Heart left ventricle (tissue), 16 donors: Measurements from ENCODE around the gene UGT1A7. TPM values are rescaled to one million over a fixed set of nuclear protein-coding genes. Genes with fewer than 3 reads are reported as not detected.

Source experiments
- ATAC-seq, 4 donors: fragments of 200-7000 bp; cut with Tn5 transposase; one replicate each; pipeline ENCODE4 v1.9.1; 2020 to 2022; ENCODE audit warnings: moderate library complexity in 4 of 4, mild to moderate bottlenecking in 3 of 4, moderate number of reproducible peaks in 1 of 4
- DNase-seq, 5 donors: peaks; one replicate each; pipeline ENCODE4 v3.0.0-alpha.2; 2020
- H3K27ac ChIP-seq, 12 donors: fragments of 200-600 bp; sonication (generic) in 4 of 12; one replicate each; pipeline versions ENCODE4 v1.5.0 to v1.8.0; 2016 to 2022; ENCODE audit warnings: mild to moderate bottlenecking in 2 of 12
- H3K27me3 ChIP-seq, 9 donors: fragments of 200-600 bp; sonication (generic) in 2 of 9; one replicate each; pipeline versions ENCODE4 v1.5.1 to v1.8.0; 2016 to 2022; ENCODE audit warnings: mild to moderate bottlenecking in 3 of 9
- H3K36me3 ChIP-seq, 9 donors: fragments of 200-600 bp; sonication (generic) in 2 of 9; one replicate each; pipeline versions ENCODE4 v1.5.0 to v1.8.0; 2018 to 2022; ENCODE audit warnings: mild to moderate bottlenecking in 2 of 9
- H3K4me1 ChIP-seq, 12 donors: fragments of 200-600 bp; sonication (generic) in 4 of 12; one replicate each; pipeline versions ENCODE4 v1.5.0 to v1.8.0; 2016 to 2022; ENCODE audit warnings: mild to moderate bottlenecking in 3 of 12
- H3K4me3 ChIP-seq, 12 donors: fragments of 200-600 bp; sonication (generic) in 4 of 12; one replicate each; pipeline versions ENCODE4 v1.5.0 to v1.8.0; 2017 to 2022; ENCODE audit warnings: mild to moderate bottlenecking in 9 of 12, moderate library complexity in 4 of 12
- H3K9me3 ChIP-seq, 12 donors: fragments of 200-600 bp; sonication (generic) in 4 of 12; one replicate each; pipeline versions ENCODE4 v1.5.0 to v1.8.0; 2016 to 2022; ENCODE audit warnings: mild to moderate bottlenecking in 1 of 12
- POLR2A ChIP-seq, 2 donors: fragments of 450-650 bp; IDR thresholded peaks; one replicate each; pipeline ENCODE4 v1.6.1; 2017; ENCODE audit warnings: antibody characterized with exemption in 2 of 2, mild to moderate bottlenecking in 2 of 2, moderate library complexity in 2 of 2
- WGBS, 4 donors: extraction: QIAGEN DNeasy Blood & Tissue Kit in 2 of 4; methylation state at CpG; one replicate each; pipeline versions ENCODE4 v1.1.5 to v1.1.7; 2013 to 2018; 5-methylcytosine and 5-hydroxymethylcytosine counted together
- intact Hi-C, 10 donors: fragments of 100-400 bp; cut with DNase I; formaldehyde crosslinking; loops; one replicate each; pipeline versions ENCODE4 v1.11.1 to v1.14.2; 2022
- polyA plus RNA-seq, 2 donors: library from polyadenylated mRNA; stranded (reverse); fragments of 200-250 nt; gene quantifications; one replicate each; pipeline ENCODE4 v1.2.3, GENCODE V29; 2013
- total RNA-seq, 9 donors: library from RNA; depleted of rRNA in 2 of 9; stranded (reverse); fragments of >200 nt in 2 of 9; fragmentation: NEBNext Ultra II Directional in 3 of 9; extraction: Animal tissue kit (Norgen Biotek cat#: 25700) in 3 of 9; gene quantifications; one replicate each; pipeline versions ENCODE4 v1.1.0 to v1.2.4, GENCODE V29; 2016 to 2023
- TF ChIP-seq, protein P1 (sequence below), 12 donors: fragments of 200-600 bp; sonication (generic) in 4 of 12; IDR thresholded peaks; one replicate each; pipeline versions ENCODE4 v1.5.0 to v1.8.0; 2018 to 2022; ENCODE audit warnings: antibody characterized with exemption in 12 of 12, mild to moderate bottlenecking in 5 of 12
- donor health status: ischemic (EF 13 %, LVEDD 7.1; RV severe dilation, severe dysfunction).
- donor health status: healthy with polysubstance abuse.
- donor health status: DM: no; HTN: yes; CAD: no.
- donor health status: DM: no; HTN: no; CAD: no.
- donor health status: ischemic (EF 25% LVEDD 6.9; RV normal size, moderate dysfunction).
- donor health status: ischemic (EF 25% LVEDD 5.7; RV mildly dilated, moderate dysfunction).
- donor health status: healthy.
- donor health status: DM: yes; HTN: yes; CAD: no.
- donor health status: ischemic (EF 35%, LVEDD 5.7; RV mildly dilated, moderate dysfunction).
- donor health status: nonischemic (EF 11% LVEDD 7.7; RV severe dilation, severe dysfunction).
- donor health status: DM: yes; HTN: yes; CAD: no.
- donor health status: PGD.
- donor health status: ischemic (EF 29% LVEDD 5.4; RV normal size, mild dysfunction).
- donor health status: nonischemic (EF 23%, LVEDD 6.1; RV moderate dilation, normal function).

Gene UGT1A7
- total and polyA plus RNA-seq, 11 donors = not detected

- H3K4me3 ChIP-seq = no peak overlapping the region
- TF ChIP-seq POLR2A (IDR thresholded peaks at IDR 0.05) = no peak
- TF ChIP-seq, protein P1, sequence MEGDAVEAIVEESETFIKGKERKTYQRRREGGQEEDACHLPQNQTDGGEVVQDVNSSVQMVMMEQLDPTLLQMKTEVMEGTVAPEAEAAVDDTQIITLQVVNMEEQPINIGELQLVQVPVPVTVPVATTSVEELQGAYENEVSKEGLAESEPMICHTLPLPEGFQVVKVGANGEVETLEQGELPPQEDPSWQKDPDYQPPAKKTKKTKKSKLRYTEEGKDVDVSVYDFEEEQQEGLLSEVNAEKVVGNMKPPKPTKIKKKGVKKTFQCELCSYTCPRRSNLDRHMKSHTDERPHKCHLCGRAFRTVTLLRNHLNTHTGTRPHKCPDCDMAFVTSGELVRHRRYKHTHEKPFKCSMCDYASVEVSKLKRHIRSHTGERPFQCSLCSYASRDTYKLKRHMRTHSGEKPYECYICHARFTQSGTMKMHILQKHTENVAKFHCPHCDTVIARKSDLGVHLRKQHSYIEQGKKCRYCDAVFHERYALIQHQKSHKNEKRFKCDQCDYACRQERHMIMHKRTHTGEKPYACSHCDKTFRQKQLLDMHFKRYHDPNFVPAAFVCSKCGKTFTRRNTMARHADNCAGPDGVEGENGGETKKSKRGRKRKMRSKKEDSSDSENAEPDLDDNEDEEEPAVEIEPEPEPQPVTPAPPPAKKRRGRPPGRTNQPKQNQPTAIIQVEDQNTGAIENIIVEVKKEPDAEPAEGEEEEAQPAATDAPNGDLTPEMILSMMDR (IDR thresholded peaks at IDR 0.05) = no peak
- no peak overlapping the region for H3K27ac ChIP-seq
- peaks cover 0 to 6% (median 0%) of the 10 kb centered on the region in 9 donors for H3K27me3 ChIP-seq
- 83 to 93% (median 92%) methylated on average over 8 to 11 of the region's 11 CpGs for WGBS, 4 donors
- H3K9me3 ChIP-seq = peaks cover 0 to 8% (median 0%) of the 10 kb centered on the region in 12 donors
- intact Hi-C loops = no loop called here
- H3K4me1 ChIP-seq = no peaks in the 10 kb centered on the region
- DNase-seq (no peak), ATAC-seq (no peak)
- no peaks in the 10 kb centered on the region for H3K36me3 ChIP-seq
Measured at GRCh38 chr2:233817995-233818638, 136.4 kb downstream of the UGT1A7 start.

DNA sequence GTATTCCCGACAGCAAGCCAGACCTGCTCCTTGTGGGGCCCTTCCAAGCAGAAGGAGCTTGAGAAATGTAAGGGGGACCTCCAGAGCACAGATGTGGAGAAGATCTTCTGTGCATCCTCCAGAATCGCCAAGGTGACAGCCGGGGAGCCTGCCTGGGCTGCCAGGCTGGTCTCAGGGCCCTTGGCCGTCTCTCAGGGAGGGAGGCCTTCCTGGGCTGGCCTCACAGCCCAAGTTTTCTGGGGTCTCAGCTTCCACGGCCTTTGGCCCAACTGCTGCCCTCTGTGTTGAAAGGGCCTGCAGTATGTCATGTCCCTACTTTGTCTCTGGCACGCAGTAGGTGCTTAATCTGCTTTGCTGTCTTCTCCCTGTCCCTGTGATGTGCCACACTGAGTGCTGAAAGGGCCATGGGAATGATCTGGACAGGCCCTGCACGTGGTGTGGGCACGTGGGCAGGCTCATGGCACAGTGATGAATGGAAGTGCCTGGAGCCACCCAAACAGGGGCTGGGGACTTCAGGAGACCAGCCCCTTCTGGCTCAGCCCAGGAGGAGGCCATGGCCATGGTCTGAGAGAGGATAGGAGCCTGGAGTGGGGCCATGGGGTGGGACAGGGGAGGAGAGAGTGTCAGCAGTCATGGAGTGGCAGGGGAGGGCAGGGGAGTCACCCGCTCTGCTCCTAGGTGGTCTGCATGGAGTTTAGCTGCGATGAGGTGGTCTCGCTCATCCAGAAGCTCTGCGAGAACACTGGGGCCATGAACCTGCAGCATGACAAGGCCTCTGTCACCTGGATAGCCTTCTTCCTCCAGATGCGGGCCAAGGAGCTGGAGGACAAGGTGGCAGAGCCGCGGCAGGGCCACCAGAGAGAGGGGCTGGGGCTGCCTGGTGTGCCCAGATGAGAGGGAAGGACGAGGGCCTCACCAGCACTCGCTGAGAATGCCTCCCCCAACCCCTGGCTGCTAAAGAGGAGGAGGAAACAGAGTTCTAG is 137.2 kb downstream of the UGT1A7 start:
- DNase-seq (no peak), ATAC-seq (peak in 1 of 4 donors; percentile 10)
- Histone ChIP-seq H3K9me3 (peaks cover 0 to 8% (median 0%) of the 10 kb centered on the region in 12 donors), H3K36me3 (no peaks in the 10 kb centered on the region), H3K4me3 (no peak overlapping the region), H3K27ac (no peak overlapping the region), H3K4me1 (no peaks in the 10 kb centered on the region), H3K27me3 (peaks cover 0 to 6% (median 0%) of the 10 kb centered on the region in 9 donors)
- intact Hi-C loops = no loop called here
- WGBS, 4 donors = 69 to 80% (median 76%) methylated on average over 15 to 17 of the region's 17 CpGs
- TF ChIP-seq, protein P1 (IDR thresholded peaks at IDR 0.05) = no peak

DNA sequence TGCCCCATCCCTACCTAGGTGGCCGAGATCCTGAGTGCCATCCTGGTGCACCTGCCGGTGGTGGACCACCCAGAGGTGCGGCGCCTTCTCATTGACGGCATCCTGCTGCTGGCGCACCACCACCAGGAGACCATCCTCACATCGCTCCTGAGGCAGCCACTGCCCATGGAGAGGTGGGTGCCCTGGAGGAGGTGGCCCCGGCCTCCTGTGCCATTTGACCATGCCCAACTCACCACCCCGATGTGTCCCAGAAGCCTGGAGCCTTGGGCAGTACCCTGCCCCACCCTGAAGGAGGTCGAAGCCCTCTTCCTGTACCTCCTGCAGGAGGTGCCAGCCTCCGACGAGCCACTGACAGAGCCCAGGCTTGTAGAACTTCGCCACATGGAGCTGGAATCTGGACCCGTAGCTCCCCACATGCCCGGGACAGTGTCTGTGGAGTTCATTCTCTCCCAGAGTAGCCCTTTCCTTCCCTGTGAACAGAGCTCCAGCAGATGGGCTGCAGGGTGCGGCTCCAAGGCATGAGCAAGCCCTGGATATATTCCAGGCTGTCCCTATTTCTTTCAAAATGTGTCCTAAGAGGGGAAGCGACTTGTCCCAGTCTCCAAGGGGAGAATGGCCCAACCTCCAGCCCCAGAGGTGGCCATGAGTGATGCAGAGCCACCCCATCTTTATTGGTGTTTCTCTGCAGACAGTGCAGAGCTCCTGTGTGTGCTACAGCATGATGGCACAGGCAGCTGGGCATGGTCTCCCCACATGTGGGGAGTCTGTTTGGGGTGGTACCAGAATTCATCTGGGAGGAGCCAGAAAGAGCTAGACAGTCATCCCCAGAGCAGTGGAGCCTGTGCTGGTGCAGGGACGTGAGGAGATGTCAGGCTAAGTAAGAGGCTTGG is 138.4 kb downstream of the UGT1A7 start:
- TF ChIP-seq, protein P1 (IDR thresholded peaks at IDR 0.05) = no peak
- no peak for TF ChIP-seq POLR2A (IDR thresholded peaks at IDR 0.05)
- no peak overlapping the region for H3K4me3 ChIP-seq
- ATAC-seq (no peak), DNase-seq (no peak)
- H3K27me3 ChIP-seq = peaks cover 0 to 6% (median 0%) of the 10 kb centered on the region in 9 donors
- no peaks in the 10 kb centered on the region for H3K36me3 ChIP-seq
- WGBS, 4 donors = 78 to 84% (median 81%) methylated on average over 14 to 18 of the region's 18 CpGs
- H3K4me1 ChIP-seq = no peaks in the 10 kb centered on the region
- peaks cover 0 to 8% (median 0%) of the 10 kb centered on the region in 12 donors for H3K9me3 ChIP-seq
- intact Hi-C loops = no loop called here
- no peak overlapping the region for H3K27ac ChIP-seq
